ENCODE measurements around the gene ERG. TPM values are rescaled to one million over a fixed set of nuclear protein-coding genes. Genes with fewer than 3 reads are reported as not detected.

The ERG gene
- polyA plus RNA-seq, 1 of the 3 experiments (the other 2 are of a cell fraction) = not detected

GRCh38 chr21:38486706-38487105, 11.6 kb downstream of the ERG start (continued):
- TF ChIP-seq, protein P1, sequence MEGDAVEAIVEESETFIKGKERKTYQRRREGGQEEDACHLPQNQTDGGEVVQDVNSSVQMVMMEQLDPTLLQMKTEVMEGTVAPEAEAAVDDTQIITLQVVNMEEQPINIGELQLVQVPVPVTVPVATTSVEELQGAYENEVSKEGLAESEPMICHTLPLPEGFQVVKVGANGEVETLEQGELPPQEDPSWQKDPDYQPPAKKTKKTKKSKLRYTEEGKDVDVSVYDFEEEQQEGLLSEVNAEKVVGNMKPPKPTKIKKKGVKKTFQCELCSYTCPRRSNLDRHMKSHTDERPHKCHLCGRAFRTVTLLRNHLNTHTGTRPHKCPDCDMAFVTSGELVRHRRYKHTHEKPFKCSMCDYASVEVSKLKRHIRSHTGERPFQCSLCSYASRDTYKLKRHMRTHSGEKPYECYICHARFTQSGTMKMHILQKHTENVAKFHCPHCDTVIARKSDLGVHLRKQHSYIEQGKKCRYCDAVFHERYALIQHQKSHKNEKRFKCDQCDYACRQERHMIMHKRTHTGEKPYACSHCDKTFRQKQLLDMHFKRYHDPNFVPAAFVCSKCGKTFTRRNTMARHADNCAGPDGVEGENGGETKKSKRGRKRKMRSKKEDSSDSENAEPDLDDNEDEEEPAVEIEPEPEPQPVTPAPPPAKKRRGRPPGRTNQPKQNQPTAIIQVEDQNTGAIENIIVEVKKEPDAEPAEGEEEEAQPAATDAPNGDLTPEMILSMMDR (IDR thresholded peaks at IDR 0.05) = no peak
- TF ChIP-seq CHD2 (IDR thresholded peaks at IDR 0.05; ENCODE audit: low read length, partially characterized antibody) (no peak), RFX5 (IDR thresholded peaks at IDR 0.05; ENCODE audit: low read length) (no peak), GATA2 (CRISPR knock-in tag; IDR thresholded peaks at IDR 0.05) (no peak), SMC3 (IDR thresholded peaks at IDR 0.05; ENCODE audit: low read depth, low read length) (no peak), USF2 (IDR thresholded peaks at IDR 0.05; ENCODE audit: borderline replicate concordance, low read depth, low read length) (no peak), GABPA (IDR thresholded peaks at IDR 0.05; ENCODE audit: low read depth) (no peak), TEAD4 (IDR thresholded peaks at IDR 0.05; ENCODE audit: borderline replicate concordance, insufficient read depth) (no peak), POLR2AphosphoS5 (IDR thresholded peaks at IDR 0.05; ENCODE audit: low read depth, low read length) (no peak), MXI1 (IDR thresholded peaks at IDR 0.05; ENCODE audit: low read depth, low read length) (no peak), EZH2phosphoT487 (IDR thresholded peaks at IDR 0.05; ENCODE audit: borderline replicate concordance, low read depth) (no peak), ELF1 (IDR thresholded peaks at IDR 0.05) (no peak), SIN3A (IDR thresholded peaks at IDR 0.05; ENCODE audit: borderline replicate concordance, low read depth, low read length) (no peak), IRF3 (IDR thresholded peaks at IDR 0.05; ENCODE audit: low read depth, low read length) (no peak)

DNA sequence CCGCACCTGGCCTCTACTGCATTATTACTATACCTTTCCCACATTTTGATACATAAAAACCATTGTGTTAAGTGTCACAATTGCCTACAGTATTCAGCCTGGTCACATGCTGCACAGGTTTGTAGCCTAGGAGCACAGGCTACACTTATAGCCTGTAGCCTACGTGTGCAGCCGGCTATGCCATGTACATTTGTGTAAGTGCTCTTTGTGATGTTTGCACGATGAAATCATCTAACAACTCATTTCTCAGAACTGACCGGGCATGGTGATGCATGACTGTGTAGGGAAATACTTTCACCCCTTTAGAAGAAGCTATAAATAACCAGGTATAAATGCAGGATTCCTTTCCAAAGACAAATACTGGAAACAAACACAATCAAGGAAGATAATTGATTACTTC, 12.1 kb downstream of the ERG start:
- ChIA-PET CTCF (no interaction called here), POLR2A (no interaction called here)
- peaks cover 0 to 4% of the 10 kb centered on the region in 2 experiments; a peak in 1 of 4 replicates for H3K4me1 ChIP-seq (ENCODE audit: control insufficient read depth in 1 of 2, insufficient read depth in 2 of 2, low read depth in 1 of 2, low read length in 1 of 2)
- H4K20me1 ChIP-seq (ENCODE audit: insufficient read depth) = no peaks in the 10 kb centered on the region
- peak overlapping the region; percentile 46; the same call in 1 of the 2 replicates for H3K9ac ChIP-seq
- no peaks in the 10 kb centered on the region for H3K79me2 ChIP-seq (ENCODE audit: insufficient read depth)
- H3K36me3 ChIP-seq (replicated peaks in 1 of 2; ENCODE audit: control insufficient read depth in 1 of 2, insufficient read depth in 2 of 2, low read length in 1 of 2) = no peaks in the 10 kb centered on the region
- no peaks in the 10 kb centered on the region for H3K27me3 ChIP-seq (ENCODE audit: insufficient read depth)
- no peaks in the 10 kb centered on the region for H3K9me3 ChIP-seq
- no peak for DNase-seq
- peak overlapping the region in 1 of 2 experiments; percentile 58; a peak in 2 of 4 replicates for H3K27ac ChIP-seq (ENCODE audit: low read depth in 2 of 2, low read length in 1 of 2)
- WGBS (ENCODE audit: low lambda C conversion rate) = 27% methylated on average over 5 of the region's 5 CpGs
- no peak overlapping the region for H2AFZ ChIP-seq (ENCODE audit: low read depth)
- peaks cover 11% of the 10 kb centered on the region for H3F3A ChIP-seq (replicated peaks; ENCODE audit: insufficient read depth)
- no peak overlapping the region for H3K4me3 ChIP-seq (ENCODE audit: low read depth in 2 of 2, low read length in 1 of 2)
- H3K9me2 ChIP-seq = no peaks in the 10 kb centered on the region
- H3K4me2 ChIP-seq = no peak overlapping the region
- TF ChIP-seq JUND (IDR thresholded peaks at IDR 0.05) (peak; percentile 76), EZH2phosphoT487 (IDR thresholded peaks at IDR 0.05; ENCODE audit: borderline replicate concordance, low read depth) (no peak), SMC3 (IDR thresholded peaks at IDR 0.05; ENCODE audit: low read depth, low read length) (no peak), ELF1 (IDR thresholded peaks at IDR 0.05) (no peak), RXRA (IDR thresholded peaks at IDR 0.05; ENCODE audit: borderline replicate concordance, low read depth) (peak; percentile 45; the same call in 1 of the 2 replicates), NFIC (IDR thresholded peaks at IDR 0.05; ENCODE audit: borderline replicate concordance) (peak; percentile 46; the same call in 1 of the 2 replicates), USF2 (IDR thresholded peaks at IDR 0.05; ENCODE audit: borderline replicate concordance, low read depth, low read length) (no peak), MAX (IDR thresholded peaks at IDR 0.05; ENCODE audit: low read depth) (peak; percentile 44; the same call in 1 of the 2 replicates), TAF1 (IDR thresholded peaks at IDR 0.05; ENCODE audit: borderline replicate concordance, low read depth, low read length) (no peak), RCOR1 (IDR thresholded peaks at IDR 0.05; ENCODE audit: low read length) (no peak), FOSL2 (IDR thresholded peaks at IDR 0.05; ENCODE audit: borderline replicate concordance, low read depth) (peak; percentile 83), SIN3A (IDR thresholded peaks at IDR 0.05; ENCODE audit: borderline replicate concordance, low read depth, low read length) (no peak), PBX3 (IDR thresholded peaks at IDR 0.05) (peak; percentile 71), EP300 (IDR thresholded peaks at IDR 0.05; ENCODE audit: borderline replicate concordance in 1 of 2, low read depth in 1 of 2, low read length in 1 of 2) (peak in 1 of 2 experiments; percentile 82; a peak in 2 of 4 replicates), MXI1 (IDR thresholded peaks at IDR 0.05; ENCODE audit: low read depth, low read length) (no peak)
- TF ChIP-seq, protein P2, sequence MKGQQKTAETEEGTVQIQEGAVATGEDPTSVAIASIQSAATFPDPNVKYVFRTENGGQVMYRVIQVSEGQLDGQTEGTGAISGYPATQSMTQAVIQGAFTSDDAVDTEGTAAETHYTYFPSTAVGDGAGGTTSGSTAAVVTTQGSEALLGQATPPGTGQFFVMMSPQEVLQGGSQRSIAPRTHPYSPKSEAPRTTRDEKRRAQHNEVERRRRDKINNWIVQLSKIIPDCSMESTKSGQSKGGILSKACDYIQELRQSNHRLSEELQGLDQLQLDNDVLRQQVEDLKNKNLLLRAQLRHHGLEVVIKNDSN (IDR thresholded peaks at IDR 0.05; ENCODE audit: borderline replicate concordance, low read depth) = peak; percentile 34; the same call in 1 of the 2 replicates
